Measurements from ENCODE around the gene SCEL. TPM values are rescaled to one million over a fixed set of nuclear protein-coding genes. Genes with fewer than 3 reads are reported as not detected.

SCEL gene
- total and polyA plus RNA-seq, 8 donors, result 0.19 to 76.8 (median 1.0) TPM; not detected in 4

DNA sequence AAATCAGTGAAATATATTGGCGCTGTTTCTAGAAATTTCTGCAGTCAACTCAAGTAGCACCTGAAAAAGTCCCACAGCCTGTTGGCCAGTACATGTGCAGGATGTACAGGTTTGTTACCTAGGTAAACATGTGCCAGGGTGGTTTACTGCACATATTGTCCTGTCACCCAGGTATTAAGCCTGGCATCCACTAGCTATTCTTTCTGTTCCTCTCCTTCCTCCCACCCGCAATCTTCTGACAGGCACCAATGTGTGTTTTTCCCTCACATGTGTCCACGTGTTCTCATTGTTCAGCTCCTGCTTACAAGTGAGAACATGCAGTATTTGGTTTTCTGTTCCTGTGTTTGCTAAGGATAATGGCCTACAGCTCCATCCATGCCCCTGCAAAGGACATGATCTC, 13.1 kb upstream of the SCEL start:
- TF ChIP-seq, protein P1, sequence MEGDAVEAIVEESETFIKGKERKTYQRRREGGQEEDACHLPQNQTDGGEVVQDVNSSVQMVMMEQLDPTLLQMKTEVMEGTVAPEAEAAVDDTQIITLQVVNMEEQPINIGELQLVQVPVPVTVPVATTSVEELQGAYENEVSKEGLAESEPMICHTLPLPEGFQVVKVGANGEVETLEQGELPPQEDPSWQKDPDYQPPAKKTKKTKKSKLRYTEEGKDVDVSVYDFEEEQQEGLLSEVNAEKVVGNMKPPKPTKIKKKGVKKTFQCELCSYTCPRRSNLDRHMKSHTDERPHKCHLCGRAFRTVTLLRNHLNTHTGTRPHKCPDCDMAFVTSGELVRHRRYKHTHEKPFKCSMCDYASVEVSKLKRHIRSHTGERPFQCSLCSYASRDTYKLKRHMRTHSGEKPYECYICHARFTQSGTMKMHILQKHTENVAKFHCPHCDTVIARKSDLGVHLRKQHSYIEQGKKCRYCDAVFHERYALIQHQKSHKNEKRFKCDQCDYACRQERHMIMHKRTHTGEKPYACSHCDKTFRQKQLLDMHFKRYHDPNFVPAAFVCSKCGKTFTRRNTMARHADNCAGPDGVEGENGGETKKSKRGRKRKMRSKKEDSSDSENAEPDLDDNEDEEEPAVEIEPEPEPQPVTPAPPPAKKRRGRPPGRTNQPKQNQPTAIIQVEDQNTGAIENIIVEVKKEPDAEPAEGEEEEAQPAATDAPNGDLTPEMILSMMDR (IDR thresholded peaks at IDR 0.05), result no peak
- TF ChIP-seq EP300 (IDR thresholded peaks at IDR 0.05) (no peak), POLR2AphosphoS5 (IDR thresholded peaks at IDR 0.05) (no peak), POLR2A (IDR thresholded peaks at IDR 0.05) (no peak)
- Histone ChIP-seq H3K4me3 (no peak overlapping the region), H3K27ac (no peak overlapping the region), H3K36me3 (no peaks in the 10 kb centered on the region), H3K9me3 (no peaks in the 10 kb centered on the region), H3K27me3 (no peaks in the 10 kb centered on the region), H3K4me1 (peaks cover 0 to 4% (median 0%) of the 10 kb centered on the region in 4 donors)
- intact Hi-C loops (cut with DNase I; ENCODE audit: low total_unique reads), result no loop called here
- 48 to 64% (median 55%) methylated on average over 3 of the region's 3 CpGs for WGBS, 5 donors
- DNase-seq, result no peak

DNA sequence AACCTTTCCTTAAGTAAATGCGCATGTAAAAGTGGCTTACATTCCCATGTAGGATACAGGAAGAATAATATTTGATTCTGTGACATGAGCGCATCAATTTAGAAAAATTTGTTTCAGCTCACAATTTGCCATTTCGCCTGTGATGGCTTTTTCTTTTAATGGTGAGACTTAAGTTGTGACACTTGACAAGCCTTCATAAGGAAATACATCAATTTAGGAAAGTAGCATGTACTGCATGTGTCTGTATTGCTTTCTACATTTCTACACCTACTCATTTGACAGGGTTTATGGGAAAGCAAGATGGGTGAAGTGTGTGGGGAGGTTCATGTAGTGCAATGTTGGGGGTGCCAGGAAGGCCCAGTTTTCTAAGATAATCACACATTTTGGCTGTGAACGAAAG, 12.1 kb upstream of the SCEL start:
- intact Hi-C loops (cut with DNase I; ENCODE audit: low total_unique reads), result no loop called here
- H3K27me3 ChIP-seq, result no peaks in the 10 kb centered on the region
- H3K27ac ChIP-seq, result no peak overlapping the region
- WGBS, 5 donors, result 90 to 97% (median 95%) methylated on average over 4 of the region's 4 CpGs
- no peaks in the 10 kb centered on the region for H3K9me3 ChIP-seq
- no peak for DNase-seq
- peaks cover 0 to 4% (median 0%) of the 10 kb centered on the region in 4 donors for H3K4me1 ChIP-seq
- TF ChIP-seq POLR2AphosphoS5 (IDR thresholded peaks at IDR 0.05) (no peak), POLR2A (IDR thresholded peaks at IDR 0.05) (no peak), EP300 (IDR thresholded peaks at IDR 0.05) (no peak)
- TF ChIP-seq, protein P1 (IDR thresholded peaks at IDR 0.05), result no peak
- no peak overlapping the region for H3K4me3 ChIP-seq
- H3K36me3 ChIP-seq, result no peaks in the 10 kb centered on the region

DNA sequence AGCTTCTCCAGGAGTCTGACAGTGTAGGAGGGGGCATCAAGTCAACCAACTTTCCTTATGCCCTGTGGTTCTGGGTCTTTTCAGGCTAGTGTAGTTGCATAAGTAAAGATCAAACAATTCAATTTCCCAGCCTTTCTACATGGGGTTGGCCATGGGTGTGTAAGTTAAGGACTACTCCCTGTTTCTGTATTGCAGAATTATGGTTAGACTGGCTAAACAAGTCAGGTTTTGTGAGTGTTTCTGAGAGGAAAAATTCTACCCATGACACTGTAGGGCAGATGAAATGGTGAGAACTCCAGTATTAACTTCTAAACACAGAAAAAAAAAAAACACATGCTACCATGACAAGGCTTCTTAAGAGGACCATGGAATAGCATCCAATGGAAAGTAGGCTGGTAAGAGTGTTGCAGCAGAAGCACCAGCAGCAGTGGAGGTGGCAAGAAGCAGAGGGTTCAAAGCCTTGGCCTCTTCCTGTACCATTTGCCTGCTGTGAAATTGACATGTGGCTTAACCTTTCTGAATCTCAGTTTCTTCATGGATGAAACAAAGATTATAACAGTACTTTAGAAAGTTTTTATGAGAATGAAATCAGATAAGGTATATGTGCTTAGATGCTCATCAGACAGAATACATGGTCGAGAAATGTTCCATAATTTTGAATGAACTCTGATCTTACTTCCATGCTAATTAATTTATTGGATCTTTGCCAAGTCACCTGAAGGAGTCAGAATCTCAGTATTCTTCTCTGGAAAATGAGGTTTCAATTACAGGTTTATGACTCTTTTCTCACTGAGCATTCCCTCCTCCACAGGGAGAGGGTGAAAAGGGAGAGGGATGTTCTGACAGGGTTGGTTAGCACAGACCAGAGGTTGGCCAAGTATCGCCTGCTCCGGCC, 11.4 kb upstream of the SCEL start:
- H3K9me3 ChIP-seq, result no peaks in the 10 kb centered on the region
- no peak overlapping the region for H3K4me3 ChIP-seq
- TF ChIP-seq EP300 (IDR thresholded peaks at IDR 0.05) (no peak), POLR2A (IDR thresholded peaks at IDR 0.05) (no peak), POLR2AphosphoS5 (IDR thresholded peaks at IDR 0.05) (no peak)
- TF ChIP-seq, protein P1 (IDR thresholded peaks at IDR 0.05), result no peak
- 80 to 90% (median 89%) methylated on average over 3 of the region's 3 CpGs for whole genome bisulfite sequencing, 5 donors
- no peaks in the 10 kb centered on the region for H3K36me3 ChIP-seq
- no peak overlapping the region for H3K27ac ChIP-seq
- H3K27me3 ChIP-seq, result no peaks in the 10 kb centered on the region
- DNase-seq, result no peak
- H3K4me1 ChIP-seq, result peaks cover 0 to 4% (median 0%) of the 10 kb centered on the region in 4 donors
- intact Hi-C loops (cut with DNase I; ENCODE audit: low total_unique reads), result no loop called here

DNA sequence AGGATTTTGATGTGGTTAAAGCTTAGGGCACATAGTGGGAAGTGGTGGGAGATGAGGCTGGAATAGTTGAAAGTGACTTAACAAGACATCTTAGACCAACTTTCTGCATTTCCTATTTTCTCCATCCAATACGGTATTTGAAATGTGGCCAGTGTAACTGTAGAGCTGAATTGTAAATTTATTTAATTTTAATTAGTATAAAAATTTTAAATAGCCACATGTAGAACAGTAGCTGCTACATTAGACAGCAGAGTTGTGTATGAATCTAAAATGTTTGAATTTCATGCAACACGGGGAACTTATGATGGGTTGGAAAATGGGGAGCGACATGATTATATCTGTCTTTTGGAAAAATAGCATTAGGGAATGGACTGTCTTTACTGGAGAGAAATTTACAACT, 7.1 kb upstream of the SCEL start:
- Histone ChIP-seq H3K36me3 (no peaks in the 10 kb centered on the region), H3K27me3 (no peaks in the 10 kb centered on the region), H3K4me1 (no peaks in the 10 kb centered on the region), H3K9me3 (no peaks in the 10 kb centered on the region), H3K4me3 (no peak overlapping the region), H3K27ac (no peak overlapping the region)
- intact Hi-C loops (cut with DNase I; ENCODE audit: low total_unique reads), result no loop called here
- no peak for TF ChIP-seq POLR2AphosphoS5 (IDR thresholded peaks at IDR 0.05)
- TF ChIP-seq POLR2A (IDR thresholded peaks at IDR 0.05), result no peak
- TF ChIP-seq, protein P1 (IDR thresholded peaks at IDR 0.05), result no peak
- TF ChIP-seq EP300 (IDR thresholded peaks at IDR 0.05), result no peak
- no peak for DNase-seq
- 88 to 93% (median 92%) methylated on average over 3 of the region's 3 CpGs for WGBS, 5 donors
